Measurements from ENCODE around the gene SCN5A. TPM values are rescaled to one million over a fixed set of nuclear protein-coding genes. Genes with fewer than 3 reads are reported as not detected.

Gene SCN5A
- polyA plus RNA-seq, 6 donors from 2014 or later: not detected

- H3K27ac Mint-ChIP-seq: no peak overlapping the region
- H3K4me3 Mint-ChIP-seq: no peak overlapping the region
- peaks cover 0 to 15% (median 5%) of the 10 kb centered on the region in 7 donors for H3K9me3 Mint-ChIP-seq
- H3K4me1 Mint-ChIP-seq: no peaks in the 10 kb centered on the region
- DNase-seq: no peak
- no peak for ATAC-seq (ENCODE audit: low read depth in 2 of 2)
- peaks cover 0 to 10% (median 7%) of the 10 kb centered on the region in 3 donors for H3K27me3 Mint-ChIP-seq
- H3K36me3 Mint-ChIP-seq: peaks cover 0 to 4% of the 10 kb centered on the region in 2 donors
Measured at GRCh38 chr3:38549957-38550840, 99.3 kb downstream of the SCN5A start.

- no peak for ATAC-seq (ENCODE audit: low read depth in 2 of 2)
- Mint-ChIP-seq H3K27ac (no peak overlapping the region), H3K9me3 (peaks cover 0 to 13% (median 5%) of the 10 kb centered on the region in 7 donors), H3K4me1 (no peaks in the 10 kb centered on the region), H3K36me3 (peaks cover 0 to 4% of the 10 kb centered on the region in 2 donors), H3K4me3 (no peak overlapping the region), H3K27me3 (peaks cover 0 to 10% (median 7%) of the 10 kb centered on the region in 3 donors)
- no peak for DNase-seq
Measured at GRCh38 chr3:38549486-38549885, 100.0 kb downstream of the SCN5A start.

- H3K4me3 Mint-ChIP-seq: no peak overlapping the region
- ATAC-seq (ENCODE audit: low read depth in 2 of 2) (no peak), DNase-seq (no peak)
- peaks cover 0 to 9% (median 5%) of the 10 kb centered on the region in 7 donors for H3K9me3 Mint-ChIP-seq
- H3K4me1 Mint-ChIP-seq: no peaks in the 10 kb centered on the region
- no peak overlapping the region for H3K27ac Mint-ChIP-seq
- H3K36me3 Mint-ChIP-seq: peaks cover 0 to 2% of the 10 kb centered on the region in 2 donors
- H3K27me3 Mint-ChIP-seq: peaks cover 0 to 10% (median 7%) of the 10 kb centered on the region in 3 donors
Measured at GRCh38 chr3:38549082-38549481, 100.4 kb downstream of the SCN5A start.

GRCh38 chr3:38548154-38548931 lies 101.1 kb downstream of the SCN5A start:
- DNase-seq (no peak), ATAC-seq (ENCODE audit: low read depth in 2 of 2) (no peak)
- Mint-ChIP-seq H3K36me3 (no peaks in the 10 kb centered on the region), H3K27me3 (peaks cover 0 to 10% (median 7%) of the 10 kb centered on the region in 3 donors), H3K27ac (no peak overlapping the region), H3K9me3 (peaks cover 0 to 5% (median 4%) of the 10 kb centered on the region in 7 donors), H3K4me1 (no peaks in the 10 kb centered on the region), H3K4me3 (no peak overlapping the region)

- Mint-ChIP-seq H3K27ac (no peak overlapping the region), H3K36me3 (no peaks in the 10 kb centered on the region)
- ATAC-seq (ENCODE audit: low read depth in 2 of 2): no peak
Measured at GRCh38 chr3:38545983-38546382, 103.5 kb downstream of the SCN5A start.

GRCh38 chr3:38545550-38545949 lies 103.9 kb downstream of the SCN5A start:
- Mint-ChIP-seq H3K27ac (no peak overlapping the region), H3K4me3 (no peak overlapping the region), H3K36me3 (no peaks in the 10 kb centered on the region), H3K27me3 (peaks cover 0 to 7% (median 0%) of the 10 kb centered on the region in 3 donors), H3K9me3 (no peaks in the 10 kb centered on the region), H3K4me1 (no peaks in the 10 kb centered on the region)
- no peak for ATAC-seq (ENCODE audit: low read depth in 2 of 2)
- DNase-seq: no peak

More at GRCh38 chr3:38545983-38546382, 103.5 kb downstream of the SCN5A start:
- peaks cover 0 to 7% (median 4%) of the 10 kb centered on the region in 3 donors for H3K27me3 Mint-ChIP-seq
- H3K4me3 Mint-ChIP-seq: no peak overlapping the region
- no peak for DNase-seq
- no peaks in the 10 kb centered on the region for H3K4me1 Mint-ChIP-seq
- H3K9me3 Mint-ChIP-seq: peaks cover 0 to 3% (median 0%) of the 10 kb centered on the region in 7 donors

GRCh38 chr3:38544926-38545325 lies 104.6 kb downstream of the SCN5A start:
- H3K36me3 Mint-ChIP-seq: no peaks in the 10 kb centered on the region
- H3K4me3 Mint-ChIP-seq: no peak overlapping the region
- peaks cover 0 to 7% (median 0%) of the 10 kb centered on the region in 3 donors for H3K27me3 Mint-ChIP-seq
- no peaks in the 10 kb centered on the region for H3K4me1 Mint-ChIP-seq
- no peaks in the 10 kb centered on the region for H3K9me3 Mint-ChIP-seq
- DNase-seq: no peak
- ATAC-seq (ENCODE audit: low read depth in 2 of 2): no peak
- H3K27ac Mint-ChIP-seq: no peak overlapping the region

- H3K36me3 Mint-ChIP-seq: no peaks in the 10 kb centered on the region
- peaks cover 0 to 6% (median 0%) of the 10 kb centered on the region in 3 donors for H3K4me1 Mint-ChIP-seq
- no peak overlapping the region for H3K4me3 Mint-ChIP-seq
- DNase-seq: no peak
- H3K9me3 Mint-ChIP-seq: no peaks in the 10 kb centered on the region
- ATAC-seq (ENCODE audit: low read depth in 2 of 2): no peak
- H3K27me3 Mint-ChIP-seq: peaks cover 0 to 7% (median 0%) of the 10 kb centered on the region in 3 donors
- H3K27ac Mint-ChIP-seq: no peak overlapping the region
Measured at GRCh38 chr3:38543586-38543985, 105.9 kb downstream of the SCN5A start.

GRCh38 chr3:38542401-38543298 lies 106.8 kb downstream of the SCN5A start:
- DNase-seq (no peak), ATAC-seq (ENCODE audit: low read depth in 2 of 2) (no peak)
- peaks cover 0 to 6% (median 0%) of the 10 kb centered on the region in 3 donors for H3K4me1 Mint-ChIP-seq
- H3K4me3 Mint-ChIP-seq: no peak overlapping the region
- H3K27me3 Mint-ChIP-seq: peaks cover 0 to 7% (median 0%) of the 10 kb centered on the region in 3 donors
- H3K36me3 Mint-ChIP-seq: no peaks in the 10 kb centered on the region
- H3K27ac Mint-ChIP-seq: no peak overlapping the region
- H3K9me3 Mint-ChIP-seq: no peaks in the 10 kb centered on the region

- Mint-ChIP-seq H3K4me1 (peaks cover 0 to 6% (median 0%) of the 10 kb centered on the region in 3 donors), H3K9me3 (no peaks in the 10 kb centered on the region), H3K27me3 (peaks cover 0 to 7% (median 0%) of the 10 kb centered on the region in 3 donors), H3K36me3 (no peaks in the 10 kb centered on the region), H3K27ac (peak overlapping the region in 3 of 6 donors; percentile 4 to 79 (median 79)), H3K4me3 (peak overlapping the region in 1 of 8 donors; percentile 74)
- DNase-seq (no peak), ATAC-seq (ENCODE audit: low read depth in 2 of 2) (no peak)
Measured at GRCh38 chr3:38541806-38542205, 107.7 kb downstream of the SCN5A start.

GRCh38 chr3:38538773-38539353 lies 110.6 kb downstream of the SCN5A start:
- Mint-ChIP-seq H3K4me3 (no peak overlapping the region), H3K27ac (peak overlapping the region in 2 of 6 donors; percentile 76 to 78), H3K27me3 (no peaks in the 10 kb centered on the region), H3K4me1 (peaks cover 0 to 10% (median 0%) of the 10 kb centered on the region in 3 donors), H3K9me3 (peaks cover 0 to 3% (median 0%) of the 10 kb centered on the region in 7 donors), H3K36me3 (peaks cover 10 to 16% of the 10 kb centered on the region in 2 donors)
- ATAC-seq (ENCODE audit: low read depth in 2 of 2): no peak
- no peak for DNase-seq

- Mint-ChIP-seq H3K4me1 (peaks cover 0 to 10% (median 5%) of the 10 kb centered on the region in 3 donors), H3K4me3 (no peak overlapping the region), H3K27me3 (no peaks in the 10 kb centered on the region), H3K27ac (peak overlapping the region in 1 of 6 donors; percentile 49), H3K36me3 (peaks cover 10 to 16% of the 10 kb centered on the region in 2 donors), H3K9me3 (peaks cover 0 to 3% (median 0%) of the 10 kb centered on the region in 7 donors)
- no peak for ATAC-seq (ENCODE audit: low read depth in 2 of 2)
- DNase-seq: no peak
Measured at GRCh38 chr3:38536671-38537070, 112.8 kb downstream of the SCN5A start.
